Measurements from ENCODE around the gene ST6GALNAC2.

The ST6GALNAC2 gene

DNA sequence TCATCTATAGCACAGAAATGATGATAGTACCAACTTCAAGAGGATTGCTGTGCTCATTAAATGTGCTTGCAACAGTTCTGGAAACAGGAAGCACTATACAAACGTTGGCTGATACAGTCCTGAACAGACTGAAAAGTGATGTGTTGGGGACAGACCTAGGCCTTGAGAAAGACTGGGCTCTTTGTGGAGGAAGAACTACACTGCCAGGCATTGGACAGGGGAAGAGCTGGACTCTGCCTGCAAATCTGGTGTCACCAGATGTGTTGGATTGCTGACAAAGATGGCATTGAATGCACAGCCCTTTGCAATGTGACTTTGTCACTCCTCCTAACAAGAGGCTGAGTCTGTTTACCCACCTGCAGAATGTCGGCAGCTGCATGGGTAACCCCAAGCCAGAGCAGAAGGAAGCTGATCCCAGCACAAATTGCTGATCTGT, 12.4 kb upstream of the ST6GALNAC2 start:
- DNase-seq = no peak

DNA sequence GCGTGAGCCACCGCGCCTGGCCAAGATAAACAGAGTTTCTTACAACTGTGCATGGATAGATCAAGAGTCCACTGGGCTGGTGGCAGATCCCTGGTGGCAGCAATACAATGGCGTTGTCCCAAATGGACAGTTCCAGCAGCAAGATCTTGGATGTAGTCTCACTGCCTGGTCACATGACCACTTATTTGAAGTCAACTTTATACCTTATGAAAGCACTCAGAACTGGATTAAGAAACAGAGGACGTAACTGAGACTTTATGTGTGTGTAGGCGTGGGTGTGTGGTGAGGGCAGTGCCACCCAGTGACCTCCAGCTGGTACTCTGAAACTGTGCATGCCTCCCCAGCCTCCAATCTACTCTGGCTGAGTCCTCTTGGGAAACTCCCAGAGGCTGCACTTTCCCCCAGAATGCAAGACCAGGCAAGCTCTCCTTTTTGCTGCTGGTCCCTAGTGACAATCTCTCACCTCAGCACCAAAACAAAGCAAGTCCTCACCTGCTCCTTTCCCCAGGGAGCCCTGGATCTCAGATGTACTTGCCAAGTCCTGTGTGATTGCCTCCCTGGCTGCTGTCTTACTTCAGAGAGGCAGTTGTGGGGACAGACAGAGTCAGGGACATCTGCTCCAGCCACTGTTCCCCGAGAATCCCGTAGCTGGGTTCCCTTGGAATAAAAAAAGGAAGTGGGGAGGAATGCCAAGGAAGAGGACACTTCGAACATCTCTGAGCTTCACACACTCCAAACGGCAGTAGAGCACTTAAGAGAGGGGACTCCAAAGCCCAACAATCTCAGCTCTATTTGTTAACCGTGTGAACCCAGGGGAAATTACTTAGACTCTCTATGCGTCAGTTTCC, 11.7 kb upstream of the ST6GALNAC2 start:
- DNase-seq = no peak

DNA sequence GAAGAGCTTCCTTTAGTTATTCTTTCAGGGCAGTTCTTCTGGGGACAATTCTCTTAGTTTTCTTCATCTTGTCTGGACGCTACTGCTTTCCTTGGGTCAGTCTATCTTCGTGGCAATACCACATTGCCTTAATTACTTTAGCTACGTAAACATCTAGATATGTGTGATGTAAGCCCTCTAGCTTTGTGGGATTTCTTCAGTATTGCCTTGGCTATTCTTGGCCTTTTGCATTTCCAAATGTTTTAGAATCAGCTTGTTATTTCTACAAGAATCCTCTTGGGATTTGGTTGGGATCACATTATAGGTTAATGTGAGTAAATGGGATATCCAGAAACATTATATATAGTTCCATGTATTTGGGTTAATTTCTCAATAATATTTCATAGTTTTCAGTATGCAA, 9.0 kb upstream of the ST6GALNAC2 start:
- DNase-seq = no peak

DNA sequence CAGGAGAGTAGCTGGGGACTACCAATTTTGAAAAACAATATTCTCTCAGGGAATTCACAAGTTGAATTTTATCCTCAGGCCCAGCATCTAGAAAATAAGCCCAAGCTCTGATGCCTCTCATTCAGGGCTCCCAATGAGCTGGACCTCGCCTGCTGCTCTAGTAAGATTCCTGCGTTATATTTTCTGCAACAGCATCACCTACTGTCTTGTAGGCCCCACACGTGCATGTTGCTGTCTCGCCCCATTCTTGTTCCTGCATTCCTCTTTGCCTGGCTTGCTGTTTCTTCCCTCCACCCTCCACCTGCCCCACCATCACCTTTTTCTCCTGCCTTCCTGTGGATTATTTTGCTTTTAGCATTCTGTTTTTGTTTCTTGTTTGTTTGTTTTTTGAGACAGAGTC, 8.3 kb upstream of the ST6GALNAC2 start:
- no peak for DNase-seq

DNA sequence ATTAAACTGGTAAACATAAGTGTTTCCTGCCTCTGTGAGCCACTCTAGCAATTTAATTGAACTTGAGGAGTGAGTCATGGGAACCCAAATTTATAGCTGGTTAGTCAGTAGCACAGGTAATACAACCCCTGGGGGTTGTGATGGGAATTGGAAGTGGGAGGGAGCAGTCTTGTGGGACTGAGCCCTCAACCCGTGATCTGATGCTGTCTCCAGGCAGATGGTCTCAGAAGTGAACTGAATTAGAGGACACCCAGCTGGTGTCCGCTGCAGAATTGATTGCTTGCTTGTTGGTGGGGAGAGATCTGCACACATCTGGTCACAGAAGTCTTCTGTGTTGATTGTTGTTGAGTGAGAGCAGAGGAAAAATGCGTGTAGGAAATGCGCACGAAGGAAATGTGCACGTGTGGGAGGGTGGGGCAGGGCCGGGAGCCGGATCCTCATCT, 7.7 kb upstream of the ST6GALNAC2 start:
- no peak for DNase-seq

DNA sequence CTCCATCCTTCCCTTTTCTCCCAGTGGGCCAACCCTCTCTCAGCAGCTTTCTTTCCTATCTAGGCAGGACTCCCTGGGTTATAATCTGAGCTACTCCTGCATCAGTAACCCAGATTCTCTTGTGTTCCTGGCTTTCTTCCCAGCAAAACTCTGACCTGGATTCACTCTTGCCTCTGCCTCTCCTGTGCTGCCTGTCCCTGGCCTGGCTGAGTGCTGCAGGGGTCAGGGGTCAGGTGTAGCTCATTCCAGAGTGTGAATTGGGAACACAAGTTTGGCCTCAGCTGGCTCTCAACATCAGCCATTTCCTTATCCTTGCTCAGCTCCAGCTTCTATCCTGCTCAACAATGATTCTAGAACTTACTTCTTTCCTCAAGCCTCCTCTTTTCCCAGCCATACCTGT, 2.5 kb upstream of the ST6GALNAC2 start:
- no peak for DNase-seq

DNA sequence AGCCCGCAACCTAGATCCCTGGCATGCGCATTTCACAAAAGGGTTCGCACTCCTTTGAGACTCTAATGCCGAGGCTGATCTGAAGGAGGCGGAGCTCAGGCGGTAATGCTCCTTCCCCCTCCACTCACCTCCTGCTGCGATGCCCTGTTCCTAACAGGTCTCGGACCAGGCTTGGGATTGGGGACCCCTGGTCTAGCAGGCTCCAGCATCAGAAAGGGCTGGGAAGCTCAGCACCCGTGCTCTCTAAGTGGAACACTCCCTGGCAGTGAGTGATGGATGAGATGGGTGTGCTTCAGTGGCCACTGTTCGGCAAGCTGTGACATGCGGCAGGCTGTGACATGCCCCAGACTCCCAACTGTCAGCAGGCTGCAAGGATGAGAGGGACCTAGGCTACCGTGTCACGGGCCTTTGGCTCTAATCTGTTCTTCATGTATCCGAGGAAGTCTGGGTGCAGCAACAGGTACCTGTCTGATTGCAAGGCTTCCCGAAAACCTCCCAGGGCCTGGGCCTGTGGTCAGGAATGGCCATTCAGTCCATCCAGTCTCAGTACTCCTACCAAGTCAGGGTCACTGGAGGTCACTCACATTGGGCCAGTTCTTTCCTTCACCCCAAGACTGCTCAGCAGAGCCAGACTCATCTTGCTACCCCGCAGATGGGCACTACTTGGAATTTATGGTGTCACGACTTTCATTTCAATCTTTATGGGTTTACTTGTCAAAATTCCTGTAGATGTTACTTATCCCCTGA, 1.3 kb upstream of the ST6GALNAC2 start:
- no peak for DNase-seq

DNA sequence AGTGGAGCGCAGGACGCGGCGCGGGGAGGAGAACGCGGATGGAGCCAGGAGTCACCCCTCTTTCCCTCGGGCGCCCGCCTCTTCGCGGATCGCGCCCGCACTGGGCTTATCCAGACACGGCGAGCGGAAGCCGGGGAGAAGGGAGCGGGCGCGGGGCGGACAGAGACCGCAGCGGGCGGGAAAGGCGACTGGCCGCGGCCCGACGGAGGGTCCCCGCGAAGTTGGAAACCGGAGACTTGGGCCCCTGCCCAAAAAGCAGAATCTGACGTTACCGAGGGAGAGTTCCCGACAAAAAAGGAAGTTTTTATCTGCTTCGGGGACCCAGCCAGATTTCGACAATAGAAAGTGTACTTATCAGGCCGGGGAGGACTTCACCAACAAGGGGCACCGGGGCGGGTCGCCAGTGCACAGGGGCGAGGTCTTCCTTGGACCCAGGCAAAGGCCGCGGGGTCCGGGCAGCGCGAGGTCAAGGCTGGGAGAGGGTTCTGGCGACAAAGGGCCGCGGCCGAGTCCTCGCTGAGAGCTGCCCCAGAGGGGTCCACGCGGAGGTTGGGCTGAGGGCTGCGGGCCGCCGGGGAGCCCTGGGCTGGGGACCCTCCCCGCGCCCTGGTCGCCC, 519 bp downstream of the ST6GALNAC2 start:
- DNase-seq = no peak

DNA sequence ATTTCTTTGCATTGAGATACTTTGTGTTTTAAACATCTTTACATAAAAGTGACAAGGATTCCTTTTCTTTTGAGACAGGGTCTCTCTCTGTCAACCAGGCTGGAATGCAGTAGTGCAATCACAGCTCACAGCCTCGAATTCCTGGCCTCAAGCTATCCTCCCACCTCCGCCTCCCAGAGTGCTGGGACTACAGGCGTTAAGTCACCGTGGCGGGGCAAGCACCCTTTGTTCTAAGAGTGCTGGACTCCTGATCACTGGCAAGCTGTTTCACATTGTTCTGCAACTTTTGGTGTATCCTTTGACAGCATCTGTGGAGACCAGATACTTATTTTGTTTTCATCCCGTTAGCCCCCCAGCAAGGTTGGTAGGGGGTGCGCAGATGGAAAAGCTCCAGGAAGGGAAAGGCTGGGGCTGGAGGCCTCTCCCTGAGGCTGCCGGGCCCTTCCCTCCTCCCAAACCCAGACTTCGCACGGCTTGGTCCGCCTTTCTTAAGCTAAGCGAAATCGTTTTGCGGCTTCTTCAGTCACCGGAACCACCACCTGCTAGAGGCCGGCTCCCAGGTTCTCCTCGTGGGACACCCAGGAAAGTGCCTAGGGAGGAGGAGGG, 1.1 kb downstream of the ST6GALNAC2 start:
- no peak for DNase-seq

DNA sequence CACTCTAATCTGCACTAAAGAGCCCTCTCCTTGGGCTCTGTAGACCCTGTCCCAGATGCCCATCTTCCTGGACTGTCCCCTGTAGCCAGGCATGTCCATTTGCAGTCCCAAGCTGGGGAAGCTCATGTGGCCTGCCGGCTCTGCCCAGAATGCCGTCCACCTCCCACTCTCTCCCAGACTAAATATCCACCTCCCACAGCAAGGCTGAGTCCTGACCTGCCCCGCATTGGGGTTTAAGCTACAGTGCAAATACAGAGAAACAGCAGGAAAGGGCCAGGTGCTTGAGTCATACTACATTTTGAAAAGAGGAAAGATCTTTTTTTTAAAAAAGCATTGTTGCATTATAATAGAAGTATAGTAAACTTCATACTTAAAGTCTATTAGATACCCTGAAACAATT, 3.0 kb downstream of the ST6GALNAC2 start:
- no peak for DNase-seq

DNA sequence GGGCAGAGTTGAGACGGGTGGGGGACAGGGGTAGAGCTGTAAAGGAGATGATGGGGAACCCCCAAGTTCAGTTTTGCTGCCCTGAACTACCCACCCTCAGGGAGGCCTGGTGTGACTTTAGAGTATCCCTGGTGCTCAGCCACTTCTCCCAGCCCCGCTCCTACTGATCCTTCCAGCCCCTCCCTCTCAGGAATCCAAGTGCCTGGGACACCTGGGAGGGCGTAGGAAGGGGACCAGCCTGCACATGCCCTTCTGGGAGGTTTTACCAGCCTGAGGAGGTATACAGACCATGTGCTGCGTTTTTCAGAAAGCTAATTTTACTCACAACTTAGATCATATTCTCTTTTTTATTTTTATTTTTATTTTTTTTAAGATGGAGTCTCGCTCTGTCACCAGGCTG, 4.1 kb downstream of the ST6GALNAC2 start:
- DNase-seq = no peak

DNA sequence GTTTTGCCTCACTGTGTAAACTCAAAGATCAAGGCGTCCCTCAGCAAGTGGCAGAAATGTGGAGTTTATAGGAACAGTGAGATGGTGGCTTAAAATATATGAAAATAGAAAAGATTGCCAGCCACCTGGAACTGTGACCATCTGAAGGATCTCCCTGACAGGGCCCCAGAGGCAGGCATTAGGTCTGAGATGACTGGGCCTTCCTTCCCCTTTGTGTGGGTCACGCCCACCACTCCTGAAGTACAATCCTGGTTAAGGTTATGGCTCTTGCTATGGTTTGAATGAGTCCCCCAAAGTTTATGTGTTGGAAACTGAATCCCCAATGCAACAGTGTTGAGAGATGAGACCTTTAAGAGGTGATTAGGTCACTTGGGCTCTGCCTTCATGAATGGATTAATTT, 6.4 kb downstream of the ST6GALNAC2 start:
- DNase-seq = no peak

DNA sequence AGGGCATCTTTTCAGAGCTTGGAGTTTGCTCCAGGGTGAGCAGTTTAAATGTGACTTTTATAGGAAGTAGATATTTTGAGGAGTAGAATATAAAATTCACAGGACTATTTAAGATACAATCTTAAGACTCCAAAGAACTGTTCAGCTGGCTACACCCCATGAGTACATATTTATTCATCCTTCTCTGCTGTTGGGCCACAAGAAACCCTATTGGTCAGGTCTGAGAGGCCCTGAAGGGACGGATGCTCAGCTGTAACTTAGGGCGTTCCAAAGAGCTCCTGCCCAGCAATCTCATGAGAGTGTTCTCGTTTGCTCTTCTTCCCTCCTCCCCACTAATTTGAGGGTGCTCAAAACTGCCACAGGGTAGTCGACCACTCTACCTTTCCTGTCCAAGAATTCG, 7.3 kb downstream of the ST6GALNAC2 start:
- DNase-seq = no peak

DNA sequence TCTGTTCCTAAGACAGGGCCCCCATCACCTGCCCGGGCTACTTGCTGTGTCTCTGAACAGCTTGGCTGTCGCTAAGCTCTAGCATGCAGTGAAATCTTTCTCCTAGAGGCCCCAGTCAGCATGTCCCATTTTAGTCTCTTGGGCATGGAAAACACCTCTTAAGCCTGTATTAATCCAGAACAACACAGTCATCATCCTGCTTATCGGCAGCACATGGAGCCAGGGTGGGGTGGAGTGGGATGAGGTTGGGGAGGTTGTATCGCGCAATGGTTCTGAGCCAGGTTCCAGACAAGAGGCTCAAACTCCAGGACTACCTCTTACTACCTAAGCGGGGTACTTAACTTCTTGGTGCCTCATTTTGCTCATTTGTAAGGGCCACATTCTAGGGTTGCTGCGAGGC, 7.8 kb downstream of the ST6GALNAC2 start:
- no peak for DNase-seq

DNA sequence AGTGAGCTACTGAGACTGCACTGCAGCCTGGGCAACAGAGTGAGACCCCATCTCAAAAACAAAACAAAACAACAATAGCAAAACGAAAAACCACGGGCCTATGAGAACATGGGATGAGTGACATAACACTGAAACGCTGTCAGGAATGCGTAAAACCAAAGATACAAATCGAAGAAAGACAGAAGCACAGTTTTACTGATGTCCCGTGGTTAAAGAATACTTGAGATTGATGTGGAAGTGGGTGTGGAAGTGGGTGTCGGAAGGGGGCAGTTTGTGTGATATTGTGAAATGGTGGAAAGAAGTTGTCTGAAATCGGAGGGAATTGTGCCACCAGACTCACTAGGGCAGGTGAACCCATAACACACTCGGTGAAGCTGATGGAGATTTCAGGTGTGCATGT, 9.5 kb downstream of the ST6GALNAC2 start:
- DNase-seq = no peak

DNA sequence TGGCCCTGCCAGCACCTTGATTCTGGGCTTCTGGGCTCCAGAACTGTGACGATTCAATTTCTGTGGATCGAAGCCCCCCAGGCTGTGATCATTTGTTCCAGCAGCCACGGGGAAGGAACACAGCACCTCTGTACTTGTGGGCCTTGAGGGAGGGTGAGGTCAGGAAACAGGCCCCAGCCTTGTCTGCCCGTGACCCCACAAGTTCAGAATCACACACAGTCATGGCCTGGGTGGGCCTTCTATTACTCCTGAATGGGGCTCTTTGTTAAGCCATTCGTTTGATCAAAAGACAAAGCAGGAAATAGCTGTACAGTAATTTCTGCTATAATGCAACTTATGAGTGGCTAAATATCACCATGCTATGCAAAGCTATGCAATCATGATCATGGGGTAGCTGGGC, 10.1 kb downstream of the ST6GALNAC2 start:
- DNase-seq = no peak

DNA sequence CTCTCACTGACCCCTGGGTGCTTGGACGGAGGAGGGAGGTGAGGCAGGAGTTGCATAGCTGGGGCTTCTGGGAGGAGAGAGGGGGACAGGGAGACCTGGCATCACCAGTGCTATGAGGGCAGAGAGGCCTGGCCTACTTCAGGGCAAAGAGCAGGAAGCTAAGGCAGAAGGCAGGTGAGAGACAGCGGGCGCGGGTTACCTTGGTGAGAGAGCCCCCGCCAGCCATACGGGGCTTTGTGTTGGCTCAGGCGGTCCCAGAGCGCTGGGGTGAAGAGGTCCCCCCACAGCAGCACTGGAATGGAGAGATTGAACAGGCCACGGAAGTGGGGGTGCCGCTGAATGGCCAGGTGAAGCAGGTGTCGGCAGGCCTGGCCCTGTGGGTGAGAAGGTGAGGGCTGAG, 11.5 kb downstream of the ST6GALNAC2 start:
- no peak for DNase-seq

DNA sequence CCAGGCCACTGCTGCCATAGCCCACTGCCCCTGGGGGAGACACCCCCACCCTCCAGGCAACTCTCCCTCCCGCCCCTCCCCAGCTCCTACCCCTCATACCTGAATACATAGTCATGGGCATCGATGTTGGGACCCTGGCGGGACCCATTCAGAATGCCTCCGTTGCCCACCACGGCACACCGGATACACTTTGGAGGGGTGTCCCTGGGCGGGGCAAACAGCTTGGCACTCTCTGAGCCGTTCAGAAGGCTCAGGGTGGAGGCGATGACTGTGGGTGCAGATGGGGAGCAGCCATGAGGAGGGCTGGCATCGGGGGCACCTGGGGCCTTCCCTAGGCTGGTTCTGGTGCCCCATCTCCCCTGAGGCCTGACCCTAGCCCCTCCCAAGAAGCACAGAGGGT, 12.6 kb downstream of the ST6GALNAC2 start:
- DNase-seq = no peak

DNA sequence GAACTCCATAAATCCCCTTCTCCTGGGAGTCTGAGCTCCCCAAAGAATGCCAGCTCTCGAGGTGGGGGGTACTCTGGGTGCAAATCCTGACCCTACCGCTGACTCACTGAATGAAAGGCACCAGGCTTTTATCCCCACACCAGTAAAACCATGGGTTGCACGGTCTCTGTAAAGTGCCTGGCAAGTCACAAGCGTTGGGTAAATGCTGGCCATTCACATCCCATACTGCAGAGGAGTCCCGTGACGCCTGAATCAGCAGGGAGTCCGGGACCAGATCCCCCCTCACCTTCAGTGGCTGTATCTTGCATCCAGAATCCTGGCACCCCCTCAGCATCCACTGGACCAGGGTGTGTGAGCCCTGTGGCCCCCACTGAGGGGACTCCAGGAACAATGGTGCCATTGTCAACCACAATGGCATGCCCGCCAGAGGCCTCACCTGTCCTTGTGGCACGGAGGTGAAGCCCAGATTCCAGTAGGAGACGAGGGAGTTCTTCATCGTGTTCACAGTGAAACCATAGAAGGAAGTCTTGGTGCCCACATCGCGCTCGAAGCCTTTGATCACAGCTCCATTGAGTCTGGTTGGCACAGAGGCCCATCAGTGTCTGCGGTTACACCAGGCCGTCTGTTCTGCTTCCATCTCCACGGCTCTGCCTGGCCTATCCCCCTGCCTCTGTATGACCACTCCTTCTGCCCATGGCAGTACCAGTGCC, 13.3 kb downstream of the ST6GALNAC2 start:
- no peak for DNase-seq

DNA sequence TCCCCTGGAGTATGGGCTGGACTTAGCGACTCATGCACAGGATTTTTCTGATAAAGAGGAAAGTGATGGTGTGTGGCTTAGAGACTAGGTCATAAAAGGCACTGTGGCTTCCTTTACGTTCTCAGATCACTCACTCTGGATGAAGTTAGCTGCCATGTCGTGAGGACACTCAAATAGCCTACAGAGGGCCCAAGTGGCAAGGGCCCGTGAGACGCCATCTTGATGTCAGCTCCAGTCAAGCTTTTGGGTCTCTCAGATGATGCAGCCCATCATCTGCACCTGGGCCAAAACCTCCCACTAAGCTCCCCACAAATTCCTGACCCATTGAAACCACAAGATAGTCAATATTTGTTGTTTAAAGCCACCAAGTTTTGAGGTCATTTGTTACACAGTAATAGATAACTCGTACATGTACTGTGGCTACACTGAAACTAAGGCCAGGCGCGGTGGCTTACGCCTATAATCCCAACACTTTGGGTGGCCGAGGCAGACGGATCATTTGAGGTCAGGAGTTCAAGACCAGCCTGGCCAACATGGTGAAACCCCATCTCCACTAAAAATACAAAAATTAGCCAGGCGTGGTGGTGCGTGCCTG, 14.7 kb downstream of the ST6GALNAC2 start:
- DNase-seq = no peak

DNA sequence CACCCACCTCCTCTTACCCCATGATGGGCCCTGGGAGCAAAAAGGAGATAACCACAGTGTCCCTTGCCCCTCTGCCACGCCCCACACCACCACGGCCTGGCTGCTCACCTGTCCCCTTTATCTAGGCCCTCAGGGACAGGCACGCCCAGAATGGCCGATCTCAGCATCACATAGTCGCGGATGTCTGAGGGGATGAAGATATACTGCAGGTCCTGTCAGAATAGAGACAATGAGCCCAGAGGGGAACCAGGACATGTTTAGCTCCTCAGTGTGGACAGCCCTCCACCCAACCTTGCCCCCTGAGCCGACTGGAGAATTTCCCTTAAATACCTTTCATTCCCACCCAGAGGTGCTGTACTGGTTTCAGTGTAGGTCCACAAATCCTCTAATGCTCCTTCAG, 15.2 kb downstream of the ST6GALNAC2 start:
- DNase-seq = no peak

DNA sequence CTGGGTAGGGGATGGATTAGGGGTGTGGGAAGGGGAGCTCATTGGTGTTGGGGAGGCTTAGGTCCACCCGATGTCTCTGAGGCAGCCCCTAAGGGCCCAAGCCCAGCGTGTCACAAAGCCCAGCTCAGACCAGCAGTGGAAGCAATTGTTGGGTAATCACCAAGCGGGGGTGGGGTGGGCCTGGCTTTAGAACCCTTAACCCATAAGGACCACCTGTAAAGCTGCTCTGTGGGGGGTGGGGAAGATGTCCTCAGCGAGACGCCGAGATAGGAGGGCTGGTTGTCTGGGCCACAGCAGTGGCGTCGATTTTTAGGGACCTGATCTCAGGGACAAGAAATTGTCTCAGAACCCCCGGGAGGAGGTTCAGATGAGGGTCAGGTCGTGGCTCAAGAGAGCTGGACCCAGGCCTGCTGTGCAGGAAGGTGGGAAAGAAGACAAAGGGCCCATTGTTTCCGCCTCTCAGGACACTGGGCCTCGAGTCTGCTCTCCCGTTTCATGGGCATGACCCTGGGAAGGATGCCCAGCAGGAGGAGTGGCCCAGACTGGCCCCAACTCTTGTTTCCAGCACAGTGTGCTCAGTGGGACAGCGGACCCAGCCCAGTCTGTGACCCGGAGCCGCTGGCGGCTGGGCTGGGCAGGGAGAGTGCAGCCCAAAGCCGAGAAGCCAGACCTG, 15.9 kb downstream of the ST6GALNAC2 start:
- no peak for DNase-seq

Data from hematopoietic multipotent progenitor cell treated with erythropoietin and hydrocortisone succinate and interleukin-3 and kit ligand, for 8 days (in vitro differentiated cells).